Measurements from ENCODE around the gene SCN8A.
A peak's percentile ranks its signal among the peaks of the same experiment; 100 is the strongest.

Gene SCN8A

DNA sequence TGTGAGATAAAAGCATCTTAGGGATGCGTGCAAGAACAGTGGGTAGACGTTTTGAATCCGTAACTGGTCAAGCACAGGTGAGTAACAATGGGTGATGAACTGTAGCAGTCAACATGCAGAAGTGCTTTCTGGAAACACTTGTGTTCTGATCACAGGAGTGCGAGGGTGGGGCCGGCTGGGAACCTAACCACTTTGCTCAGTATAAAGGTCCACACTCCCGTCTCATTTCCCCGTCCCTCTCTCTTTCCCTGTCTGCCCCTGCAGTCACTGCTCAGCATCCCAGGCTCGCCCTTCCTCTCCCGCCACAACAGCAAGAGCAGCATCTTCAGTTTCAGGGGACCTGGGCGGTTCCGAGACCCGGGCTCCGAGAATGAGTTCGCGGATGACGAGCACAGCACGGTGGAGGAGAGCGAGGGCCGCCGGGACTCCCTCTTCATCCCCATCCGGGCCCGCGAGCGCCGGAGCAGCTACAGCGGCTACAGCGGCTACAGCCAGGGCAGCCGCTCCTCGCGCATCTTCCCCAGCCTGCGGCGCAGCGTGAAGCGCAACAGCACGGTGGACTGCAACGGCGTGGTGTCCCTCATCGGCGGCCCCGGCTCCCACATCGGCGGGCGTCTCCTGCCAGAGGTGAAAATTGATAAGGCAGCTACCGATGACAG, 130.4 kb downstream of the SCN8A start:
- no peak for DNase-seq (ENCODE audit: low read depth)

GRCh38 chr12:51722431-51722830, 131.4 kb downstream of the SCN8A start:
- DNase-seq (ENCODE audit: low read depth): no peak

GRCh38 chr12:51726161-51726560, 135.1 kb downstream of the SCN8A start:
- no peak for DNase-seq (ENCODE audit: low read depth)

DNA sequence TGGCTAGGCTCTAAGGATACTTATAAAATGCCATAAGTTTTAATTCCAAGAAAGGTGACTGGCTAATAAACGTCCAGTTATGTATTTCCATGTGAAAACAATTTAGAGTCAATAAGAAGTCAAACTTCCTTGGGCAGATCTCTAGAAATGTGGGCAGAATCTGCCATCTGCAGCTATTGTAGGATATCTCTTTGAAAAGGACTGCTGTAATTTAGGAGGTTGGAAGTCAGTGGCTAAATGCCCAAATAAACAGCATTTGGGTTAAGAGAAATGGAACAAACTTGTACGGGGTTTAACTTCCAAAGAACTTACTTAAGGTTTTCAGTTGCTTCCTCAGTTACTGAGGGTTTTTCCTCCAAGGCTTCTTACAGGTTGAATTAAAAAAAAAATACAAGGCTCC, 135.9 kb downstream of the SCN8A start:
- peak; percentile 74 for DNase-seq (ENCODE audit: low read depth)

- DNase-seq (ENCODE audit: low read depth): no peak
Observed at GRCh38 chr12:51729331-51729730, 138.3 kb downstream of the SCN8A start.

GRCh38 chr12:51730745-51731144, 139.7 kb downstream of the SCN8A start:
- DNase-seq (ENCODE audit: low read depth): no peak

DNA sequence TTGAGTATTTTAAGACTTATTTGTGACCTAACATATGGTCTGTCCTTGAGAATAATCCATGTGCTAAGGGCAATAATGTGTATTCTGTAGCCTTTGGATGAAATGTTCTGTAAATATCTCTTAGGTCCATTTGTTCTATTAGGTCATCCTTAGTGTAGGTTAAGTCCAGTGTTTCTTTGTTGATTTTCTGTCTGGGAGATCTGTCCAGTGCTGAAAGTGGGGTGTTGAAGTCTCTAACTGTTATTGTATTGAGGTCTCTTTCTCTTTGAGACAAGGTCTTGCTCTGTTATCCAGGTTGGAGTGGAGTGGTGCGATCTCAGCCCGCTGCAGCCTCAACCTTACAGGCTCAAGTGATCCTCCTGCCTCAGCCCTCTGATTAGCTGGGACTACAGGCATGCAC, 149.5 kb downstream of the SCN8A start:
- DNase-seq (ENCODE audit: low read depth): no peak

DNA sequence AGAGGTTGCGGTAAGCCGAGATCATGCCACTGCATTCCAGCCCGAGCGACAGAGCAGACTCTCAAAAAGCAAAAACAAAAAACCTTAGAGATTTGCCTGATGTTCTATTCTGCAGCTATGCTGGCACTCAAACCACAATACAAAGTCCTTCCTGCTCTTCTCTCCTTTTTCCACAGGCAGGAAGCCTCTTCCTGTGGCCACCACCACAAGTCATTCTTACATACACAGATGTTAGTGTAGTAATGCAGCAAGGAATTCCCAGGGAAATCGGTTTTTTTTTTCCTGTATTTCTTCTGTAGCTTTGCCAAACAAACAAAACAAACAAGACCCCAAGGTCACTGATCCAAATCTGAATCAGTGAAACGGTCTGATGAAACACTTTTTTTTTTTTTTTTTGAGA, 153.2 kb downstream of the SCN8A start:
- DNase-seq (ENCODE audit: low read depth): no peak

GRCh38 chr12:51744957-51745356, 153.9 kb downstream of the SCN8A start:
- no peak for DNase-seq (ENCODE audit: low read depth)

DNA sequence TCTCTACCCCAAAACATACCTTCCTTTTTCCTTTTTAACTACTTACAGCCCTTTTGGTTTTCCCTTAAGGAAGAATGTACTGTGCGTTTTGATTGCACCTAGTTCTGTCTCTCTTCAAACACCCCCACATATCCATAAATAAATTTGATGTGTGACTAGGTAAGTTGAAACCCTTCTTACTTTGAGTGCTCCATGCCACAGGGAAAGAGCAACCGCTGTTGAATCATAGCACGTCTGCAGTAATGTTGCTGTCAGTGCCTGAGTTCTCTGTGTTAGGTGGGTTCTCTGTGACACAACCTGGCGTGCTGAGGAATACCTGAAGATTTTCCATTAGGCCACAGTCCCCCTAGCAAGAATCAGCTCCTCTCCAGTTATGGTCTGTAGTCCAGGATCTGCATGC, 155.4 kb downstream of the SCN8A start:
- no peak for DNase-seq (ENCODE audit: low read depth)

DNA sequence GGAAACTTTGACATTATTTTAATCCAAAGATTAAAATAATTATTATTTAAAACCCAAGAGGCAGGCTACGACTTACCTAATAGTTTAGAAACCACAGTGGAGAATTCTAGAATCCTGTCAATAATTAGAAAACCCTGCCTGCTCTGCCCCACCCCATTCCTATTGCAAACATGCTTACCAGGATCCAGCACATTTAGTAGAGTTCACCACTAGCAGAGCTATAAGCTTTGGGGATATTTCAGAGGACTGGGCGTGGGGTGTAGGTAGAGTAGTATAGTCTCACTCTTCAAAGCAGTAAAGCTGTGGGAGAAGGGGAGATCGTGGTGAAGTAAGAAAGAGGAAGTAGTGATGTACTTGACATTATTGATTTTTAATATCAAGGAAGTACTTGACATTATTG, 157.2 kb downstream of the SCN8A start:
- DNase-seq (ENCODE audit: low read depth): no peak

DNA sequence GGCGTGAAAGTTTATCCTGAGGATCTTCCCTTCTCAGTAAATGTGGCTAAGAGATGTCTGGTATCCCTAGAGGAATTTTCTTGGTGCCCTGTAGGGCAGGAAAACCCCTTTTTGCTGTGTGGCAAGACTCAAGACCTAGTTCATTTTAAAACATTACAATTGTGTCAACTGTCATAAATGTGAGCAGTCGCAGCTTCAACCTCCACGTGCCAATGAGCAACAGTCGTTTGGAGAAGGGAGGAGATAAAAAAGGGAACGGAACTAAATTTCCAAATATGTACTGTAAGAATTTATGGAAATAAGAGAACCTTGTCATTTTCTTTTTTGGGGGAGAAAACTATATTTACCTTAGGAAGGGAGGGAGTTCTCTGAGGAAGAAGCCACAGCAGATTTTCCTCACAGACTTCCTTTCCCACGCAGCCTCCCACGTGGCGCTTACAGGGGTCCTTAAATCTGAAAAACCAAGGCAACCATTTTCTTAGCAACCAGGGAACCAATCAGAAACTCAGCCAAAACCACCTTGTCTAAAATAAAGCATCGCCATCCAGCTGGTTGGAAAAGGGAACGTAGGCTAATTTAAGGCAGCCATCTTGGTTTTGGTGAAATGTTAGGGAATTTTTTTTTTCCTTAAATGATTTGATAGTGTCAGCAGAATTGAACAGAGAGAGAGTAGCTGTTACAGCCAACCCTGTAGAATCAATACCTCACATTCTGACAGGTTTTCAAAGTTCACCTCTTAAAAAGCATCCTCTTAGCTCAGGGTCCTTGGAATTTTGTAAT, 158.4 kb downstream of the SCN8A start:
- no peak for DNase-seq (ENCODE audit: low read depth)

DNA sequence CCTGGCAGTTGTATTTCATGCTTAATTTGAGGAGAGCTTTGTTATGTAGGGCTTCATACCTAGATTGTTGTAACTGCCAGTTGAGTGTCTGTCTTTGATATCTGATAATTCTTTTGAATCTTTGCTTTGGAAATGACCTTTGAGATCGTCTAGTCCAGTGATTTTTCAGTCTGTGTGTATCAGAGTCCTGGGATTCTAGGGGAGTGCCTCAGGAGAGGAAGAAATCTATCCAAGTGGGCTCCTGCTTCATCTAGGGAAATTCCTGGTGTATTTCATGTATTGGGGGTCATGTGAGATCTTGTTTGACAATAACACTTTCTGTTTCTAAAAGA, 158.9 kb downstream of the SCN8A start:
- no peak for DNase-seq (ENCODE audit: low read depth)

- no peak for DNase-seq (ENCODE audit: low read depth)
Observed at GRCh38 chr12:51751661-51752060, 160.6 kb downstream of the SCN8A start.

DNA sequence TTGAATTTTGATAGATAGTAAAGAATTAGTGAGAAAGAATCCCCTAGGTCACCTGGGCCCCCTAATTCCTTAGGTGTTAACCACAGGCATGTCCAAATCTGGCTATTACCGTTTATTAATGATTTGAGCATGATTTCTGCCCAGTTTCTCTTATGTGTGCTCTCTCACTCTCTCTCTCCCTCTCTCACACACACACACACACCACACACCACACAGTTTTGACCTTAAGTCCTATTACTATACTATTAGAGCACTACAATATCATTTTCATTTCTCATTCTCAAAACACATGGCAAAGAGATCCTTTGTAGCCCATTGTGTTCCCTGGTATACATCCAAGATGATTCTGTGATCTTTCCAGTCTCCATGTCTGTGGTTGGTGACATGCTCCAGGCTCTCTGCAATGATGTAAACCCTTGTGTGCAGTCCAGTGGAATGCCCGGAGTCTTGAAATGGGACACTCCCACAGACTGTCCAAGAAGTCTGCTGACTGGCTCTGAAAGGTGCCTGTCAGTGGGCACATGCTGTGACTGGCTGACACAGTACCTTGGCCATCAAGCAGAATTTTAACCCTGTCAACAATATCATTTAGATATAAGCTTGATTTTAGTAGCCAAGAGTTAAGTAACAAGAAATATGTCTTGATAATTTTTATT, 161.3 kb downstream of the SCN8A start:
- DNase-seq (ENCODE audit: low read depth): peak; percentile 95

- DNase-seq (ENCODE audit: low read depth): no peak
Observed at GRCh38 chr12:51753980-51754675, 163.1 kb downstream of the SCN8A start.

DNA sequence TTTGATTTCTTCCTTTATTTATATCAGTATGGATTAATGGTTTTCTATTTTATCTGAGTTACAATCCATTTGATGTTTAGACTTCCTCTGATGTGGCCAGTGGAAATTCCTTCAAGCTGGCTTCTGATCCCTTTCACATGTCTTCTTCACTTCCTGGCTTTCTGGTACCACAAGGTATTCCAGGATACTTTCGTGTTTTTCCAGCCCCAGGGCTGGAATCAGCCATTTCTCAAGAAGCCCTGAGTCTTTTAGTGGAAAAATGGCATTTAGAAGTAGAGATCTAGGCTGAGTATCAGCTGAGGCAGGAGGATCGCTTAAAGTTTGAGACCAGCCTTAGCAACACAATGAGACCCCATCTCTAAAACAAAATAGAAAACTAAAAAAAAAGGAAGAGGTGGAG, 164.2 kb downstream of the SCN8A start:
- DNase-seq (ENCODE audit: low read depth): no peak

GRCh38 chr12:51759175-51759574, 168.1 kb downstream of the SCN8A start:
- peak; percentile 47 for DNase-seq (ENCODE audit: low read depth)

DNA sequence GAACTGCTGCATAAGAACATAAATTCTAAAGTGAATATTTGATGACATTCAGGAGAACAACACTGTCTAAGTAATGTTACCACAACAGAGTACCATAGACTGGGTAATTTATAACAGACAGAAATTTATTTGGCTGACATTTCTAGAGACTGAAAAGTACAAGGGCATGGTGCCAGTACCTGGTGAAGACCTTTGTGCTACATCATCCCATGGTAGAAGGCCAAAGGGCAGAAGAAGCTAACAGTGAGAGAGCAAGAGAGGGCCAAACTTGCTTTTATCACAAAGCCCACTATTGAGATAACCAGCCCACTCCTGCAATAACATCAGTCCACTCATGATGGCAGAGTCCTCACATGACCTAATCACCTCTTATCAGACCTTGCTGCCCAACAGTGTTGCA, 168.7 kb downstream of the SCN8A start:
- DNase-seq (ENCODE audit: low read depth): no peak

- no peak for DNase-seq (ENCODE audit: low read depth)
Observed at GRCh38 chr12:51760231-51760630, 169.2 kb downstream of the SCN8A start.

DNA sequence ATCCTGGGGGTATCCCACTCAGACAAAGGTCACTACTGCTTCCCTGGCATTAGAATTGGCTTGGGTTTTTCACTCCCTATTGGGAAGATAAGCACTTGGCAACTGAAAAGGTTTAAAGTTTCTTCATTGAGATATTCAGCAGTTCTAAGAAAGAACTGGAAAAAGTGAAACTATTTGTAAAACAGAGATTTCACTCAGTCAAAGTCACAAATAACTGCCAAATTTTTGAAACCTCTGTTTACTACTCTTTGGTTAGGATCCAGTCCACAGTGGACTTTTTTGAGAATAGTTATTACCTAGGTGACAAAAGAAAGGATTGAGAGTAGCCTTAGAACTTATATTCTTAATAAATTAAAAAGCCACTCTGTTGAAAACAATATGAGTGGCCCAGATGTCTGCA, 172.7 kb downstream of the SCN8A start:
- no peak for DNase-seq (ENCODE audit: low read depth)

DNA sequence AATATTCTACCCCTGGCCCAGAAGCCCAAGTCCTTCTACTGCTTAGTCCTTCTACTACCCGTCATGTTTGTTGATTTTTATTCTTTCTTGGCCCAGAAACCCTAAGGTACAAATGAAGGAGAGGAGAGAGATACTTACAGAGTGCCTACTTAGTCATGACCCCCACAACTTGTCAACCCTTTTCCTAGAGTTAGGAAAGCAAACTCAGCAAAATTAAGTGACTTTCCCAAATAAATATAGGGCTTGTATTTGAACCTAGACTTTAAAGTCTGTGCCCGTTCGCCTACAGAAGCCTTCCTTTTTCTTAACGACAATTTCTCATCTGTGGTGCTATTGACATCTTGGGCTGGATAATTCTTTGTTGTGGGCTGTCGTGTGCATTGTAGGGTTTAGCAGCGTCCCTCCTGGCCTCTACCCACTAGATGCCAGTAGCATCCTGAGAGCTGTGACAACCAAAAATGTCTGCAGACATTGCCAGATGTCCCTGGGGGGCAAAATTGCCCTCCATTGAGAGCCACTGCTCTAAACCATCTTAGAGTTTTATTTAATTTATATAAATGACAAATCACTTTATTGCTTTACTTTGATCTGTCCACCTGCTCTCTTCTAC, 175.1 kb downstream of the SCN8A start:
- no peak for DNase-seq (ENCODE audit: low read depth)

Data from stromal cell of bone marrow (primary cell).